Suprapubic skin (tissue), 4 donors: ENCODE measurements around the gene BTN1A1. TPM values are rescaled to one million over a fixed set of nuclear protein-coding genes. Genes with fewer than 3 reads are reported as not detected.

ENCODE experiments used
- DNase-seq, 2 donors: peaks; one replicate each; pipeline ENCODE4 v3.0.0-alpha.2; 2019; ENCODE audit warnings: low spot score in 2 of 2
- H3K27ac ChIP-seq: fragments of 200-600 bp; sonication (generic); one replicate; pipeline ENCODE4 v1.5.1; 2019
- H3K27me3 ChIP-seq: fragments of 200-600 bp; sonication (generic); one replicate; pipeline ENCODE4 v1.5.1; 2019
- H3K36me3 ChIP-seq: fragments of 200-600 bp; sonication (generic); one replicate; pipeline ENCODE4 v1.5.1; 2019
- H3K4me1 ChIP-seq: fragments of 200-600 bp; sonication (generic); one replicate; pipeline ENCODE4 v1.5.1; 2019
- H3K4me3 ChIP-seq: fragments of 200-600 bp; sonication (generic); one replicate; pipeline ENCODE4 v1.5.1; 2019; ENCODE audit warnings: mild to moderate bottlenecking
- H3K9me3 ChIP-seq: fragments of 200-600 bp; sonication (generic); one replicate; pipeline ENCODE4 v1.5.1; 2019
- EP300 ChIP-seq: sonication (generic); formaldehyde crosslinking; IDR thresholded peaks from one replicate; pipeline ENCODE4 v1.6.1; 2017; ENCODE audit warnings: antibody characterized with exemption
- POLR2A ChIP-seq, 2 donors: fragments of 450-650 bp; IDR thresholded peaks; one replicate each; pipeline ENCODE4 v1.6.1; 2017; ENCODE audit warnings: antibody characterized with exemption in 2 of 2, mild to moderate bottlenecking in 2 of 2, moderate library complexity in 2 of 2
- POLR2AphosphoS5 ChIP-seq, 3 donors: sonication (generic); formaldehyde crosslinking; IDR thresholded peaks; one replicate each; pipeline ENCODE4 v1.6.1; 2017; ENCODE audit warnings: antibody characterized with exemption in 3 of 3
- WGBS: methylation state at CpG from one replicate; pipeline ENCODE4 v1.1.5; 2018; 5-methylcytosine and 5-hydroxymethylcytosine counted together
- total RNA-seq, 4 donors: library from RNA; depleted of rRNA; stranded (reverse); fragments of >200 nt; gene quantifications; one replicate each; pipeline ENCODE4 v1.1.0, GENCODE V29; 2016
- TF ChIP-seq, protein P1 (sequence below), 2 donors: fragments of 200-600 bp in 1 of 2; fragments of 450-650 bp in 1 of 2; sonication (generic) in 1 of 2; IDR thresholded peaks; one replicate each; pipeline ENCODE4 v1.5.1; 2016 to 2019; ENCODE audit warnings: antibody characterized with exemption in 2 of 2, mild to moderate bottlenecking in 1 of 2, moderate library complexity in 1 of 2

Gene BTN1A1
- total RNA-seq, 4 donors from 2014 or later = not detected

DNA sequence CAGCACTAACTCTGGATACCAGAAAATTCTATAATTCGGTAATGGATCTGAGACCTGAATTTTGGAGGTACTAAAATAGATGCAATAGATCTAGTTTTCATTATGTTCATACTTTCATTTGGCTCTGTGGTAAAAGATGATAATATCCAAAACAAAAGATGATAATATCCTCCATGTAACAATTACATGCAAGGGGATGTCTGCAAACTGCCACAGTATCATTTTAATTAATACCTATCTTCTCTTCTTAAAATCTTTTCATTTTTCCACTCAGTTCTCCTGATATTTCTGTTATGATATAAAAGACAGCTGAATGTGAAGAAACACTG, 26.7 kb upstream of the BTN1A1 start:
- Histone ChIP-seq H3K4me1 (peaks cover 18% of the 10 kb centered on the region), H3K27ac (peak overlapping the region; percentile 69), H3K36me3 (peaks cover 12% of the 10 kb centered on the region), H3K9me3 (no peaks in the 10 kb centered on the region), H3K4me3 (peak overlapping the region; percentile 42), H3K27me3 (no peaks in the 10 kb centered on the region)
- TF ChIP-seq, protein P1, sequence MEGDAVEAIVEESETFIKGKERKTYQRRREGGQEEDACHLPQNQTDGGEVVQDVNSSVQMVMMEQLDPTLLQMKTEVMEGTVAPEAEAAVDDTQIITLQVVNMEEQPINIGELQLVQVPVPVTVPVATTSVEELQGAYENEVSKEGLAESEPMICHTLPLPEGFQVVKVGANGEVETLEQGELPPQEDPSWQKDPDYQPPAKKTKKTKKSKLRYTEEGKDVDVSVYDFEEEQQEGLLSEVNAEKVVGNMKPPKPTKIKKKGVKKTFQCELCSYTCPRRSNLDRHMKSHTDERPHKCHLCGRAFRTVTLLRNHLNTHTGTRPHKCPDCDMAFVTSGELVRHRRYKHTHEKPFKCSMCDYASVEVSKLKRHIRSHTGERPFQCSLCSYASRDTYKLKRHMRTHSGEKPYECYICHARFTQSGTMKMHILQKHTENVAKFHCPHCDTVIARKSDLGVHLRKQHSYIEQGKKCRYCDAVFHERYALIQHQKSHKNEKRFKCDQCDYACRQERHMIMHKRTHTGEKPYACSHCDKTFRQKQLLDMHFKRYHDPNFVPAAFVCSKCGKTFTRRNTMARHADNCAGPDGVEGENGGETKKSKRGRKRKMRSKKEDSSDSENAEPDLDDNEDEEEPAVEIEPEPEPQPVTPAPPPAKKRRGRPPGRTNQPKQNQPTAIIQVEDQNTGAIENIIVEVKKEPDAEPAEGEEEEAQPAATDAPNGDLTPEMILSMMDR (IDR thresholded peaks at IDR 0.05) = no peak
- TF ChIP-seq EP300 = no peak
- no peak for TF ChIP-seq POLR2AphosphoS5 (IDR thresholded peaks at IDR 0.05)
- TF ChIP-seq POLR2A (IDR thresholded peaks at IDR 0.05) = no peak
- WGBS = 71% methylated on average over 1 of the region's 1 CpG
- DNase-seq = no peak

- Histone ChIP-seq H3K27me3 (no peaks in the 10 kb centered on the region), H3K4me3 (peak overlapping the region; percentile 42), H3K36me3 (peaks cover 7% of the 10 kb centered on the region), H3K4me1 (peaks cover 18% of the 10 kb centered on the region), H3K9me3 (no peaks in the 10 kb centered on the region), H3K27ac (peak overlapping the region; percentile 69)
- TF ChIP-seq EP300 (no peak), POLR2AphosphoS5 (IDR thresholded peaks at IDR 0.05) (peak in 1 of 3 donors; percentile 36)
- under 1% methylated on average over 12 of the region's 12 CpGs for WGBS
- DNase-seq = peak in 1 of 2 donors; percentile 84
Measured at GRCh38 chr6:26473758-26474438, 26.2 kb upstream of the BTN1A1 start.

DNA sequence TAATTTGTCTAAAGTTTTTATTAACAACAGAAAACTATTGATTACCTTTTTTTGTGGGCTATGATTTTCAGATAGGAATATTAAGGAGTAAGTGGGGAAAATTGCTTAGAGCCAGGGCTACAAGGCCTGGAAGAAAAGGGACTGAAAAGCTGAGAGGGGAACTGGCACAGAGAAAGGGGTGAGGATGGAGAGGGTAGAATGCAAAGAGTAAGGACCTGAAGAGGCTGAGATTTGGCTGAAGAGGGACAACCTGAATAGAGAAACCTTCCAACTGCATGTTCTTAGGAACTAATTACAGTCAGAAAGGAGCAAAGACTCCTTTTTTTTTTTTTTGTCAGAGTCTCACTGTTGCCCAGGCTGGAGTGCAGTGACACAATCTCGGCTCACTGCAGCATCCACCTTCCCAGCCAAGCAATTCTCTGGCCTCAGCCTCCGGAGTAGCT, 25.6 kb upstream of the BTN1A1 start:
- H3K4me3 ChIP-seq = peak overlapping the region; percentile 42
- no peak for DNase-seq
- peaks cover 4% of the 10 kb centered on the region for H3K36me3 ChIP-seq
- peak overlapping the region; percentile 69 for H3K27ac ChIP-seq
- no peak for TF ChIP-seq POLR2AphosphoS5 (IDR thresholded peaks at IDR 0.05)
- no peak for TF ChIP-seq POLR2A (IDR thresholded peaks at IDR 0.05)
- TF ChIP-seq EP300 = no peak
- TF ChIP-seq, protein P1 (IDR thresholded peaks at IDR 0.05) = no peak
- H3K9me3 ChIP-seq = no peaks in the 10 kb centered on the region
- peaks cover 18% of the 10 kb centered on the region for H3K4me1 ChIP-seq
- H3K27me3 ChIP-seq = no peaks in the 10 kb centered on the region
- 30% methylated on average over 2 of the region's 2 CpGs for WGBS

- WGBS = 77% methylated on average over 7 of the region's 7 CpGs
- no peak for DNase-seq
- Histone ChIP-seq H3K4me3 (no peak overlapping the region), H3K27me3 (no peaks in the 10 kb centered on the region), H3K9me3 (no peaks in the 10 kb centered on the region), H3K27ac (no peak overlapping the region), H3K36me3 (no peaks in the 10 kb centered on the region), H3K4me1 (peaks cover 18% of the 10 kb centered on the region)
- no peak for TF ChIP-seq POLR2A (IDR thresholded peaks at IDR 0.05)
- TF ChIP-seq, protein P1 (IDR thresholded peaks at IDR 0.05) = no peak
- TF ChIP-seq POLR2AphosphoS5 (IDR thresholded peaks at IDR 0.05) = no peak
- no peak for TF ChIP-seq EP300
Measured at GRCh38 chr6:26475823-26476729, 24.0 kb upstream of the BTN1A1 start.

DNA sequence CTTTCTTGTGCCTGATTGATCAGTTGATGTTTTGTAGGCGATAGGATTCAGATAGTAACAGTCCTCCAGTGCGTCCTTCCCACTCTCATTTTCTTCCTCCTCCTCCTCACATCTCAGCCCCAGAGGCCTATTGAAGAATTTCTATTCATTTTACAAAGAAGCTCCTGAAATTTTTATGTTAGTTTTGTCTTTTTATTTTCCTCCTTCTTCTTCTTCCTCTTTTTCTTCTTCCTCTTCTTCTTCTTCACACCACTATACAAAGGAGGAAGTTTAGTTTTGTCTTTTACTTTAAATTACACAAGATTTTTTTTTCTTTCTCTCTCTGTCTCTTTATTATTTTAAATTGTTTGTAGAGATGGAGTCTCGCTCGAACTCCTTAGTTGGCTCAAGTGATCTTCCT, 23.2 kb upstream of the BTN1A1 start:
- Histone ChIP-seq H3K9me3 (no peaks in the 10 kb centered on the region), H3K36me3 (no peaks in the 10 kb centered on the region), H3K27me3 (no peaks in the 10 kb centered on the region), H3K4me3 (no peak overlapping the region), H3K4me1 (peaks cover 18% of the 10 kb centered on the region), H3K27ac (no peak overlapping the region)
- TF ChIP-seq EP300 = no peak
- no peak for TF ChIP-seq POLR2AphosphoS5 (IDR thresholded peaks at IDR 0.05)
- TF ChIP-seq POLR2A (IDR thresholded peaks at IDR 0.05) = no peak
- TF ChIP-seq, protein P1 (IDR thresholded peaks at IDR 0.05) = no peak
- DNase-seq = no peak
- 91% methylated on average over 4 of the region's 4 CpGs for WGBS
